Activated CD8-positive, alpha-beta memory T cell treated with anti-CD3 and anti-CD28 coated beads, Interleukin-2, amount 50 U/mL, for 1 hour (primary cell): ENCODE data around the gene TNS3.

Experiments
- DNase-seq: peaks from one replicate; pipeline ENCODE4 v3.0.0-alpha.2; 2020; ENCODE audit errors: extremely low read depth

Gene TNS3

GRCh38 chr7:47228386-47229014 is 353.4 kb downstream of the TNS3 start:
- DNase-seq = no peak

DNA sequence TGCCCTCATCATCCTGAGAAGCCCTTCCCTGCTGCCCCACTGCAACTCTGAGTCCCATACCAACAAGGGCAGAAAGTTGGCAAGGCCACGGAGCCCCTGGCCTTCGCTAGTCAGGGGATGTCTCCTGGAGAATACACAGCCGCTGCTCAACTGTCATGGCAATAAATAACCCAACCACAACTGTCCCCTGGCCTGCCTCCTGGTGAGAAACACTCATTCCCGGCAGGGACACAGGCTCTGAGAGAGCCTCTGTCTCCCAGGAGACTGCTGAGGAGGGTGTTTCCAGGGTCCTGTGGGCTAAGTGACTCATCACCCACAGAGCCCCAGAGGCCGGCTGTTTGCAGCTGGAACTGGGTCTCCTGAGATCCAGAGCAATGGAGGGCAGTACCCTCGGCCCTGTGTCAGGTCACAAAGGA is 354.1 kb downstream of the TNS3 start:
- no peak for DNase-seq

DNA sequence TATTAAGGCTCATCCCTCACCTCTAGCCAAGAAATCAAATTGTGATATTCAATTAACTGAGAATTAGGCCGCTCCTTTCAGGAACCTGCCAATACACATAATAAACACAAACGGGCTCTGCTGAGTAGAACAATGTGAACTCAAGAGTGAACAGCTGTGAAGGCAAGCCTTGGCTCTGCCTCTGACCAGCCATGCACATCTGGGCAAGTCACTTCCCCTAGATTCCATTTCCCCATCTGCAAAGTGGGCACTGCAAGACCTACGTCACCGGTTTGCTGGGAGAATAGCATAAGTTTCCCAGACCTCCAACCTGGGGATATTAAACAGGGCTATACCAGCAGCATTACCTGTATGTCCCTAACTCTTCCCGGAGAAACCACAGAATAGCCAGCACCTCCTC is 355.2 kb downstream of the TNS3 start:
- no peak for DNase-seq

DNA sequence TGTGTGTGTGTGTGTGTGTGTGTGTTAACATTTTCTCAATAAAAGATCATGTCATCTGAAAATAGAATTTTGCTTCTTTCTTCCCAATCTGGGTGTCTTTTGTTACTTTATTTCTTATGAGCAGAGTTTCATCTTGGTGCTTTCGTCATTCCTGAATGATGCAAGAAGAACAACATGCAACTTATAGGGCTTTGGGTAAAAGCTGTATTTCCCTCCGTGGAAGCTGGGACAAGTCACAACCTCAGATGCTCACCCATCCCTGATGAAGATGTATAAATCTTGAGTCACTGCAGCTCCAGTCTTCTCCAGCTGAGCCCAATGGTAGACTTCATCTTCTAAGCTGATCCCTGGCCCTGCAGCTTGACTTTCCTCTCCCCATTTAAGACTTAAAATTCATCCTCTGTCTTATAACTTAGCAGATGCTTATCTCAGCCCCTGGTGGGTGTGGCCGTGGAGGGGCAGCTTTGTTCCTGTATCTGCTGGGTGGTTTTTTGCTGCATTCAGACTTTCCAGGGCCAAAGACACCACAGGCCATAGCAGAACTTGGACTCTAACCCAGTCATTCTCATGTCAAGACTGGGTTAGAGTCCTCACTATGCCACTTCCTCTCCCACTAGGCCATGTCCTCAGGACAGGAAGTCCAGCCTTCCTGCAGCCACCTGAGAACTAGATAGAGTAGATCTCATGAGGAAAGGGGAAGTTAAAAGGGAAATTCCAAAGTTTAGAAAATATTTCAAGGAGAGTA is 356.4 kb downstream of the TNS3 start:
- no peak for DNase-seq
